GM21576 (cell line): Measurements from ENCODE around the gene TGM3.

Source experiments
- ATAC-seq: cut with Tn5 transposase; IDR thresholded peaks from one replicate; pipeline ENCODE4 v1.9.1; 2021; ENCODE audit warnings: mild to moderate bottlenecking, moderate library complexity; ENCODE audit not compliant: unreplicated experiment

TGM3 gene

GRCh38 chr20:2283706-2284423 is 11.9 kb upstream of the TGM3 start:
- no peak for ATAC-seq

DNA sequence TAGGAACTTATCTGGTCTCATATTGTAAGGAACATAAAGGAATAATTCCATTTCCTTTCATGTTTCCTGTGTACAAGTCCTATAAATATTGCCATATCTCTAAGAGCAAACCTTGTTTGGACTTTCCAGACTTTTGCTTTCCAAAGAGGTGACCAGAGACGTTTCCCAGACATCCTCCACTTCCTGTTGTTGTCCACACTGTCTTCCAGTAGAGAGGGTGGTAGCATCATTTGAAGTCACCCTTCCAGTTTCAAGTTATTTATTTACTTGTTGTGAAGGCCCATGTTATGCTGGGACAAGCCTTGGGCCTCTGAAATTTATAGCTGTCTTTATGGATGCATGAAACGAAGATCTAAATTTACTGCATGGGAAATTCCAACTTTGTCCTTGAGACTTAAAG is 10.6 kb upstream of the TGM3 start:
- no peak for ATAC-seq

DNA sequence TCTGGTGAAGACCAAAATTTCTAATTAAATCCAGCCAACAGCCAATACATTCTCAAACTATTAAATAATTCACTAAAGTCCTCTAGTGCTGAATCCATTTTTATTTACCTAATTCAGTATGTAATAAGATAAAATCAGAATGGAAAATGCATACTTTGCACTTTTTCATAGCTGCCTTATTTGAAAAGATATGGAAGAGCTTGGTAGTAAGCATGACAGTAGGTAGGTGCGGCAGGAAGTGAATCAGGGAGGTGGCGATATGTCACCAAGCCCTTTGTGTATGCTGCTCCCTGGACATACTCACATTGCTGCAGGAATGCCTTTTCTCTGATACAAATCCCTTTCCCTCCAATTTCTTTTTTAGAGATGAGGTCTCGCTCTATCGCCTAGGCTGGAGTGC is 10.2 kb upstream of the TGM3 start:
- ATAC-seq = no peak

DNA sequence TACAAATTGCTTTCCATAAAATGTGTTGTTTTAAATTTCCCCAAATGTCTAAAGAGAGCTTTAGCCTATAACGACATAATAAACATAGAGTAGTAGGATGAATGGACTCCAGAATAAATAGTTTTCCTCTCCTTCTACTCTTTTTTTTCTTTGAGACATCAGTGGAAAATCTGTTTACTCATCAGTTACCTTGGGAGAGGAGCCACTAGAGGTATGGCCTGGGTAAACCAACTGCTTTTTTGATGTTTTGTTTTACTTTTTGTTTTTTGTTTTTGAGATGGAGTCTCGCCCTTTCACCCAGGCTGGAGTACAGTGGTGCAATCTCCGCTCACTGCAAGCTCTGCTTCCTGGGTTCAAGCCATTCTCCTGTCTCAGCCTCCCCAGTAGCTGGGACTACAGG is 8.3 kb upstream of the TGM3 start:
- ATAC-seq = no peak

DNA sequence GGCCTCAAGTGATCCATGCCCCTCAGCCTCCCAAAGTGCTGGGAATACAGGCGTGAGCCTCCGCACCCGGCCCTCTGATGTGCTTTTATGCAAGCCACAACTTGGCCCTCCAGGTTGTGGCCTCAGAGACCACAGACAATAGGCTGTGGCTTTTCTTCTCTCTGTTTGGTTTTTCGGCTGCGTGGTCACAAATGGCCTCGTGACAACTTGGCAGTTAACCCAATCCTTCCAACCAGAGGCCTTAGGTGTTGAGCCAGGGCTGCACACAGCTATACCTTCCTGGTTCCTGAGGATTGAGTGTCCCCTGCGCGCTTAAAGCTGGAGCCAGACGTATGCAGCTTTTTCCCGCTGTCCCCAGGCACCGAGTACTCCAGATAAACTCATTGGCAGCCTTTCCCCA is 6.3 kb upstream of the TGM3 start:
- peak; percentile 73 for ATAC-seq

DNA sequence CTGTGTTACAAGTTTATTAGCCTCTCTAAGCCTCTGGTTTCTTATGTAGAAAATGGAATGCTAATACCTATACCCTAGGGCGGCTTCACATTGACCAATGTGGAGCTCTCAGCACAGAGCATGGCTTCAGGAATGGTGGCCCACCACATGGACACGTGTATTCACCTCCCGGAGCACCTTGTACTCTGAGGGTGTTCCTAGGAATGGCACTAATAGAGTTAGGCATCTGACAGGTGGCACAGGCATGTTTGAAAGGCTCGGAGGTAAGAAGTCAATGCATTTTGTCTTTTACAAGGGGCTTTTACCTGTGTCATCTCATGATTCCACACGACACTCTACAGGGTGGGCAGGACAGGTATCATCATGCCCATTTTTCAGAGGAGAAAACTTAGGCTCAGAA is 5.3 kb upstream of the TGM3 start:
- no peak for ATAC-seq

DNA sequence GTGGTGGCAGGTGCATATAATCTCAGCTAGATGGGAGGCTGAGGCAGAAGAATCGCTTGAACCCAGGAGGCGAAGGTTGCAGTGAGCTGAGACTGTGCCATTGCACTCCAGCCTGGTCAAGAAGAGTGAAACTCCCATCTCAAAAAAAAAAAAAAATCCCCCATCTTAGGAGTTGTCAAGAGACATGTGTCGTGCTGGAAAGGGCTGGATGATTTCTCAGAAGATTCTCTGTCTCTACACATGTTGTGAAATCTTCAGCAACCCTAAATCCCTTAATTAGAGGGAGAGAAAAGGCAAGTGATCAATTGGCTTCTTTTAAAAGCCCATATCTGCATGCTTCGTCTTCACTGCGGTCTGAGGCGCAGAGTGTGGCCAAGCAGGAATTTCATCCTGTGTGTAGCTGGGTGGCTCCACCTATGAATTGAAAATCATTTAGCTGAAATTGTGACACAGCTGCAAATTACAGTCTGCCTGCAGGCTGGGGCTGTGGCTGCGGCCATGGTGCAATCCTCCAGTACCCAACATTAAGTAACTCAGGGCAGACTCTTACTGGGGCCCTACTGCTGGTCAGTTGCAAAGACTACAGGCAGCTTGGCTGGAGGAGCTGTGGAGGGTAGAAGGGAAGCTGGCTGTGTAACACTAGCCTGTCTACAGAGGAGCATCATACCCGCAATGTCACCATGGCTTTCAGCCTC is 3.2 kb upstream of the TGM3 start:
- no peak for ATAC-seq

- ATAC-seq = no peak
These were observed 2.3 kb upstream of the TGM3 start for GRCh38 chr20:2293486-2293885.

GRCh38 chr20:2293971-2294370 is 1.8 kb upstream of the TGM3 start:
- ATAC-seq = no peak

- no peak for ATAC-seq
These were observed 515 bp upstream of the TGM3 start for GRCh38 chr20:2295286-2295685.

- no peak for ATAC-seq
These were observed 939 bp downstream of the TGM3 start for GRCh38 chr20:2296524-2297356.

DNA sequence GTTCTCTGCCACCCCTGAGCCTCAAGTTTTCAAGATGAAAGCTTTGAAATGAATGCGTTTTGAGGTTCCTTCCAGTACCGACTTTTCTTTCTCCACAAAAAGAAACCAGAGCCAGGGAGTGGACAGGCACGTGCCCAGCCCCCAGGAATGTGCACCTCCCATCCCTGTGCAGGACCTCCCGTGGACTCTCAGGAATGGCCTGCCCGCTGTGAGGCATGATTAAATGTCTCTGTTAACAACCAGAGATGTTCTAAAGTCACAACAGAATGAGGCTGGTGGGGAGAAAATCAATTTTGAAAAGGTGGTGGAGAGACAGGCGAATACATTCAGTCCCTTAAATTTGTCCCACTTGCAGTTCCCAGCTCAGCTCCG is 1.5 kb downstream of the TGM3 start:
- ATAC-seq = no peak

GRCh38 chr20:2298116-2298515 is 2.3 kb downstream of the TGM3 start:
- no peak for ATAC-seq

- ATAC-seq = no peak
These were observed 2.9 kb downstream of the TGM3 start for GRCh38 chr20:2298701-2299100.

- no peak for ATAC-seq
These were observed 3.5 kb downstream of the TGM3 start for GRCh38 chr20:2299301-2299700.

DNA sequence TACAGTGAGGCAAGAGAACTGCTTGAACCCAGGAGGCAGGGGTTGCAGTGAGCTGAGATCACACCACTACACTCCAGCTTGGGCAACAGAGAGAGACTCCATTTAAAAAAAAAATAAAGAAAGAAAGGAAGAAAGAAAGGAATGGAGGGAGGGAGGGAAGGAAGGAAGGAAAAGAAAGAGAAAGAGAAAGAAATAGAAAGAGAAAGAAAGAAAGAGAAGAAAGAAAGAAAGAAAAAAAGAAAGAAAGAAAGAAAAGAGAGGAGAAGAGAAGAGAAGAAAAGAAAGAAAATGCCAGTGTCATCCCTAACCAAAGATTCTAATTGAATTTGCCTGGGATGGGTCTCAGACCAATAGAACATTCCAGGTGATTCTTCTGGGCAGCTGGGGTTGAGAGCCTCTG is 4.2 kb downstream of the TGM3 start:
- ATAC-seq = no peak

GRCh38 chr20:2300420-2300819 is 4.6 kb downstream of the TGM3 start:
- no peak for ATAC-seq

DNA sequence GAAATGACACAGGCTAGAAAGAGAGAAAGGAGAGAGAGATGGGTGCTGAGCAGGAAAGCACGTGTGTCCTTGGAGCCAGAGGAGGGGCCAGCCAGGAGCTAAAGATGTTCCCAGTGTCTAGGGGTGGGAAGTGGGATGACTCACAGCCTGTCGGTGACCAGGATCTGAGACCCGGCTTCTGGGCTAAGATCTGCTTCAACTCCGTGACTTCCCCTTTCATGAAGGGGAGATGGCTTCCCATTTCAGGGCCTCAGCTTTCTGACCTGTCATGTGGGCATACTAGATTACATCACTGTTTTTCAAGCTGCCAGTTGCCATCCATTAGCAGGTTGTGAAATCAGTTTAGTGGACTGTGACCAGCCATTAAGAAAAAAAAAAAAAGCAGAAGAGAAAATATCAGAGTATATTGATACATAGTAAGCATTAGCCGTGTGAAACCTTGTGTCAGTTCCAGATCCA is 5.4 kb downstream of the TGM3 start:
- ATAC-seq = peak; percentile 95

- ATAC-seq = no peak
These were observed 6.7 kb downstream of the TGM3 start for GRCh38 chr20:2302384-2303060.

DNA sequence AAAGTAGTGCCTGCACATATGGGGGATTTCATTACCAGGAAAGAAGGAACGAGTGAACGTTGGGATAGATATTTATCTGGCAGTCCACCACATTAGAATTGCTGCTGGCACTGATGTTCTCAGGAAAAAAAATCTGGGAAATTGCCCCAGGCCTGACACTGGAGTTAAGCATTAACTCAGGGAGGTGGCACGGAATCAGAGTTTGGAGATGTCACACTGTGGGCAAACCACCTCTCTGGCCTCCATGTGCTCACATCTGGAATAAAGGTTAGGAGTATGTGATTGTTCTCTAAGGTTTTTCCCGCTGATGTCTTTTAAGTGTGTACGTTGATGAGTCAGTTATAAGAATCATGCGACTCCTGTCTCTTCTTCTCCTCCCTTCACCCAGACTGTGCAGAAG is 7.9 kb downstream of the TGM3 start:
- no peak for ATAC-seq

GRCh38 chr20:2304180-2304579 is 8.4 kb downstream of the TGM3 start:
- no peak for ATAC-seq
